Activated CD4-positive, alpha-beta memory T cell treated with anti-CD3 and anti-CD28 coated beads, Interleukin-2, amount 10 ng/mL, durations not matched to agents 7 days and 5 days (primary cell): ENCODE measurements around the gene PCDH7. TPM values are rescaled to one million over a fixed set of nuclear protein-coding genes. Genes with fewer than 3 reads are reported as not detected.

Source experiments
- CTCF ChIA-PET: fragments of 350-600 bp; sonication (Branson Sonifier 250); formaldehyde crosslinking; loops from one replicate; lab custom pipeline; 2021; ENCODE audit warnings: antibody characterized with exemption, inconsistent platforms; lab: Charles Lee
- POLR2A ChIA-PET: fragments of 350-600 bp; sonication (Branson Sonifier 250); formaldehyde crosslinking; loops from one replicate; lab custom pipeline; 2021; ENCODE audit warnings: antibody characterized with exemption; lab: Charles Lee
- DNase-seq: peaks from one replicate; pipeline ENCODE4 v3.0.0-alpha.2; 2020
- H3K27ac Mint-ChIP-seq: one replicate; pipeline ENCODE4 v1.8.0; 2021; ENCODE audit warnings: mild to moderate bottlenecking, mixed read lengths
- H3K27me3 Mint-ChIP-seq: one replicate; pipeline ENCODE4 v1.8.0; 2021; ENCODE audit warnings: mixed read lengths
- H3K36me3 Mint-ChIP-seq: one replicate; pipeline ENCODE4 v1.8.0; 2021; ENCODE audit warnings: low read depth, mixed read lengths
- H3K4me1 Mint-ChIP-seq: one replicate; pipeline ENCODE4 v1.8.0; 2021; ENCODE audit warnings: mixed read lengths
- H3K4me3 Mint-ChIP-seq: one replicate; pipeline ENCODE4 v1.8.0; 2021; ENCODE audit warnings: mild to moderate bottlenecking, mixed read lengths
- H3K9me3 Mint-ChIP-seq: one replicate; pipeline ENCODE4 v1.8.0; 2021; ENCODE audit warnings: mixed read lengths
- total RNA-seq, 2 experiments: library from RNA; stranded (reverse); gene quantifications; one replicate each; pipeline ENCODE4 v1.2.3, GENCODE V29; 2021

Gene PCDH7
- total RNA-seq, result not detected

- peaks cover 29% of the 10 kb centered on the region for H3K4me1 Mint-ChIP-seq
- DNase-seq, result no peak
- ChIA-PET POLR2A (no interaction called here), CTCF (no interaction called here)
- peaks cover 12% of the 10 kb centered on the region for H3K36me3 Mint-ChIP-seq
- peak within 1 kb of the TSS; percentile 47 for H3K4me3 Mint-ChIP-seq
- peak within 1 kb of the TSS; percentile 49 for H3K27ac Mint-ChIP-seq
- H3K9me3 Mint-ChIP-seq, result peaks cover 2% of the 10 kb centered on the region
- peaks cover 64% of the 10 kb centered on the region for H3K27me3 Mint-ChIP-seq
Measured at GRCh38 chr4:30720021-30720660, at the start of gene PCDH7. Gene PCDH7 (plus strand): TSS chr4:30720369. CDS start chr4:30721423, 1,054 bp downstream.

- no peak for DNase-seq
- H3K27me3 Mint-ChIP-seq, result no peaks in the 10 kb centered on the region
- no peak overlapping the region for H3K27ac Mint-ChIP-seq
- POLR2A ChIA-PET, result no interaction called here
- no peaks in the 10 kb centered on the region for H3K36me3 Mint-ChIP-seq
- no peak overlapping the region for H3K4me3 Mint-ChIP-seq
- CTCF ChIA-PET, result no interaction called here
- H3K4me1 Mint-ChIP-seq, result no peaks in the 10 kb centered on the region
- peaks cover 5% of the 10 kb centered on the region for H3K9me3 Mint-ChIP-seq
Measured at GRCh38 chr4:30671926-30672448, 48.2 kb upstream of the PCDH7 start.

GRCh38 chr4:30696191-30696590 lies 24.0 kb upstream of the PCDH7 start:
- Mint-ChIP-seq H3K27ac (no peak overlapping the region), H3K4me1 (no peaks in the 10 kb centered on the region), H3K27me3 (no peaks in the 10 kb centered on the region), H3K36me3 (no peaks in the 10 kb centered on the region), H3K9me3 (no peaks in the 10 kb centered on the region), H3K4me3 (no peak overlapping the region)
- CTCF ChIA-PET, result no interaction called here
- DNase-seq, result no peak
- POLR2A ChIA-PET, result no interaction called here

GRCh38 chr4:30714408-30715031 lies 5.6 kb upstream of the PCDH7 start:
- H3K9me3 Mint-ChIP-seq, result peaks cover 2% of the 10 kb centered on the region
- DNase-seq, result no peak
- CTCF ChIA-PET, result no interaction called here
- peaks cover 30% of the 10 kb centered on the region for H3K27me3 Mint-ChIP-seq
- no peak overlapping the region for H3K4me3 Mint-ChIP-seq
- H3K4me1 Mint-ChIP-seq, result peaks cover 20% of the 10 kb centered on the region
- H3K27ac Mint-ChIP-seq, result no peak overlapping the region
- POLR2A ChIA-PET, result no interaction called here
- H3K36me3 Mint-ChIP-seq, result peaks cover 4% of the 10 kb centered on the region

- Mint-ChIP-seq H3K27me3 (peaks cover 44% of the 10 kb centered on the region), H3K27ac (no peak overlapping the region), H3K4me3 (peak overlapping the region; percentile 12), H3K9me3 (peaks cover 2% of the 10 kb centered on the region), H3K36me3 (peaks cover 12% of the 10 kb centered on the region), H3K4me1 (peaks cover 29% of the 10 kb centered on the region)
- DNase-seq, result no peak
- ChIA-PET POLR2A (no interaction called here), CTCF (no interaction called here)
Measured at GRCh38 chr4:30716158-30716557, 4.0 kb upstream of the PCDH7 start.

- H3K4me3 Mint-ChIP-seq, result peak overlapping the region; percentile 56
- peaks cover 47% of the 10 kb centered on the region for H3K27me3 Mint-ChIP-seq
- H3K27ac Mint-ChIP-seq, result no peak overlapping the region
- H3K9me3 Mint-ChIP-seq, result peaks cover 2% of the 10 kb centered on the region
- H3K4me1 Mint-ChIP-seq, result peaks cover 29% of the 10 kb centered on the region
- peaks cover 12% of the 10 kb centered on the region for H3K36me3 Mint-ChIP-seq
- DNase-seq, result no peak
- POLR2A ChIA-PET, result no interaction called here
- CTCF ChIA-PET, result no interaction called here
Measured at GRCh38 chr4:30716681-30717207, 3.4 kb upstream of the PCDH7 start.

GRCh38 chr4:30717208-30718020 lies 2.8 kb upstream of the PCDH7 start:
- Mint-ChIP-seq H3K9me3 (peaks cover 2% of the 10 kb centered on the region), H3K27ac (peak overlapping the region; percentile 23), H3K36me3 (peaks cover 12% of the 10 kb centered on the region), H3K4me1 (peaks cover 29% of the 10 kb centered on the region), H3K27me3 (peaks cover 49% of the 10 kb centered on the region), H3K4me3 (peak overlapping the region; percentile 56)
- DNase-seq, result peak; percentile 24
- POLR2A ChIA-PET, result no interaction called here
- CTCF ChIA-PET, result no interaction called here

- DNase-seq, result no peak
- Mint-ChIP-seq H3K4me1 (peaks cover 29% of the 10 kb centered on the region), H3K9me3 (peaks cover 2% of the 10 kb centered on the region), H3K4me3 (no peak overlapping the region), H3K36me3 (peaks cover 12% of the 10 kb centered on the region), H3K27ac (peak overlapping the region; percentile 51), H3K27me3 (peaks cover 56% of the 10 kb centered on the region)
- CTCF ChIA-PET, result no interaction called here
- POLR2A ChIA-PET, result no interaction called here
Measured at GRCh38 chr4:30718021-30718542, 2.1 kb upstream of the PCDH7 start.

- no peak for DNase-seq
- POLR2A ChIA-PET, result no interaction called here
- Mint-ChIP-seq H3K9me3 (peaks cover 2% of the 10 kb centered on the region), H3K36me3 (peaks cover 12% of the 10 kb centered on the region), H3K4me1 (peaks cover 29% of the 10 kb centered on the region), H3K27ac (peak overlapping the region; percentile 51), H3K4me3 (peak overlapping the region; percentile 38), H3K27me3 (peaks cover 62% of the 10 kb centered on the region)
- CTCF ChIA-PET, result no interaction called here
Measured at GRCh38 chr4:30718641-30719453, 1.3 kb upstream of the PCDH7 start.

GRCh38 chr4:30719454-30720020 lies 632 bp upstream of the PCDH7 start:
- Mint-ChIP-seq H3K4me3 (no peak overlapping the region), H3K4me1 (peaks cover 29% of the 10 kb centered on the region), H3K9me3 (peaks cover 2% of the 10 kb centered on the region), H3K36me3 (peaks cover 12% of the 10 kb centered on the region), H3K27ac (no peak overlapping the region), H3K27me3 (peaks cover 64% of the 10 kb centered on the region)
- ChIA-PET POLR2A (no interaction called here), CTCF (no interaction called here)
- no peak for DNase-seq

GRCh38 chr4:30720661-30721184 lies 554 bp downstream of the PCDH7 start:
- Mint-ChIP-seq H3K27me3 (peaks cover 64% of the 10 kb centered on the region), H3K9me3 (peaks cover 2% of the 10 kb centered on the region)
- POLR2A ChIA-PET, result no interaction called here

More at GRCh38 chr4:30720661-30721184, 554 bp downstream of the PCDH7 start:
- peak overlapping the region; percentile 47 for H3K4me3 Mint-ChIP-seq
- H3K36me3 Mint-ChIP-seq, result peaks cover 12% of the 10 kb centered on the region
- DNase-seq, result no peak
- peak overlapping the region; percentile 49 for H3K27ac Mint-ChIP-seq
- peaks cover 29% of the 10 kb centered on the region for H3K4me1 Mint-ChIP-seq
- CTCF ChIA-PET, result no interaction called here
